A204.1 (cell line): Measurements from ENCODE around the gene TJP1.
"Not testable (repeated sequence)": the region's sequence is repeated elsewhere in the genome, so short reads cannot be mapped to it uniquely, and the experiment has no call there.

Source experiments
- FAIRE-seq: peaks from 2 replicates; lab custom pipeline; 2012; peaks lifted over from hg19 to GRCh38; lab: Jason Lieb, UNC

Gene TJP1

GRCh38 chr15:29699791-29700190 is 122.5 kb downstream of the TJP1 start:
- FAIRE-seq: no peak

GRCh38 chr15:29698030-29698701 is 124.1 kb downstream of the TJP1 start:
- no peak for FAIRE-seq

GRCh38 chr15:29696950-29697738 is 125.1 kb downstream of the TJP1 start:
- FAIRE-seq: no peak

- not testable (repeated sequence) for FAIRE-seq
These were observed 125.8 kb downstream of the TJP1 start for GRCh38 chr15:29696506-29696905.

- FAIRE-seq: no peak
These were observed 126.6 kb downstream of the TJP1 start for GRCh38 chr15:29695489-29696167.

- no peak for FAIRE-seq
These were observed 129.0 kb downstream of the TJP1 start for GRCh38 chr15:29693225-29693624.

GRCh38 chr15:29692527-29692926 is 129.7 kb downstream of the TJP1 start:
- FAIRE-seq: no peak

- no peak for FAIRE-seq
These were observed 131.3 kb downstream of the TJP1 start for GRCh38 chr15:29690765-29691475.

GRCh38 chr15:29689287-29689986 is 132.8 kb downstream of the TJP1 start:
- no peak for FAIRE-seq

GRCh38 chr15:29688506-29689286 is 133.6 kb downstream of the TJP1 start:
- FAIRE-seq: no peak

- FAIRE-seq: no peak
These were observed 134.2 kb downstream of the TJP1 start for GRCh38 chr15:29687939-29688505.

GRCh38 chr15:29687204-29687815 is 135.0 kb downstream of the TJP1 start:
- no peak for FAIRE-seq

- no peak for FAIRE-seq
These were observed 135.6 kb downstream of the TJP1 start for GRCh38 chr15:29686445-29687203.

GRCh38 chr15:29686079-29686425 is 136.2 kb downstream of the TJP1 start:
- no peak for FAIRE-seq

- no peak for FAIRE-seq
These were observed 136.9 kb downstream of the TJP1 start for GRCh38 chr15:29685156-29686078.

GRCh38 chr15:29682781-29683180 is 139.5 kb downstream of the TJP1 start:
- FAIRE-seq: no peak

- no peak for FAIRE-seq
These were observed 139.9 kb downstream of the TJP1 start for GRCh38 chr15:29682361-29682760.

- no peak for FAIRE-seq
These were observed 140.3 kb downstream of the TJP1 start for GRCh38 chr15:29681946-29682345.
